Retinal pigment epithelial cell (primary cell): ENCODE results near the gene CYP39A1.

Experiments
- DNase-seq: peaks from one replicate; pipeline ENCODE4 v3.0.0-alpha.2; 2010; ENCODE audit warnings: low read depth
- H3K4me3 ChIP-seq: 2 replicates; pipeline ENCODE4 v1.5.1; 2011; ENCODE audit warnings: mild to moderate bottlenecking, low read length, control low read depth, moderate library complexity
- CTCF ChIP-seq: conservative IDR thresholded peaks from 2 replicates; pipeline ENCODE4 v1.5.1; 2011; ENCODE audit warnings: low read depth, low read length, control low read depth, inconsistent platforms

Gene CYP39A1

GRCh38 chr6:46541556-46541955, 111.1 kb downstream of the CYP39A1 start:
- TF ChIP-seq CTCF = no peak
- DNase-seq = no peak
- H3K4me3 ChIP-seq = no peak overlapping the region

- H3K4me3 ChIP-seq = no peak overlapping the region
- no peak for DNase-seq
- TF ChIP-seq CTCF = no peak
Measured at GRCh38 chr6:46539866-46540265, 112.8 kb downstream of the CYP39A1 start.

GRCh38 chr6:46538800-46539480, 113.7 kb downstream of the CYP39A1 start:
- DNase-seq = no peak
- H3K4me3 ChIP-seq = no peak overlapping the region
- TF ChIP-seq CTCF = no peak

- TF ChIP-seq CTCF = no peak
- no peak for DNase-seq
- no peak overlapping the region for H3K4me3 ChIP-seq
Measured at GRCh38 chr6:46530896-46531295, 121.7 kb downstream of the CYP39A1 start.

GRCh38 chr6:46528961-46529750, 123.5 kb downstream of the CYP39A1 start:
- DNase-seq = no peak
- H3K4me3 ChIP-seq = no peak overlapping the region
- TF ChIP-seq CTCF = no peak

GRCh38 chr6:46526607-46527006, 126.0 kb downstream of the CYP39A1 start:
- DNase-seq = no peak
- no peak overlapping the region for H3K4me3 ChIP-seq
- TF ChIP-seq CTCF = no peak

- no peak for TF ChIP-seq CTCF
- H3K4me3 ChIP-seq = no peak overlapping the region
- DNase-seq = no peak
Measured at GRCh38 chr6:46525583-46525982, 127.0 kb downstream of the CYP39A1 start.
